T47D (cell line): ENCODE measurements around the gene PPHLN1.

Source experiments
- DNase-seq, 2 experiments: peaks; one replicate each; pipeline versions ENCODE4 v3.0.0 to v3.0.0-alpha.2; 2011 to 2012; ENCODE audit warnings: low read depth in 1 of 2, low spot score in 1 of 2
- JUND ChIP-seq: IDR thresholded peaks from 2 replicates; pipeline ENCODE4 v1.6.1; 2012; ENCODE audit warnings: low read depth
- in situ Hi-C: cut with HindIII; loops from 2 replicates; pipeline ENCODE4 v1.10.0; 2016; ENCODE audit warnings: low sequenced_read_pairs, low pct_unique_long_range_greater_than_20kb

The PPHLN1 gene

GRCh38 chr12:42473130-42473529 is 147.2 kb downstream of the PPHLN1 start:
- no peak for TF ChIP-seq JUND
- in situ Hi-C loops, result no loop called here
- no peak for DNase-seq

- no peak for DNase-seq
- TF ChIP-seq JUND, result no peak
- in situ Hi-C loops, result no loop called here
Measured at GRCh38 chr12:42473561-42473960, 147.6 kb downstream of the PPHLN1 start.

- in situ Hi-C loops, result no loop called here
- TF ChIP-seq JUND, result no peak
- DNase-seq, result no peak
Measured at GRCh38 chr12:42474391-42474790, 148.4 kb downstream of the PPHLN1 start.

- in situ Hi-C loops, result no loop called here
- no peak for DNase-seq
- TF ChIP-seq JUND, result no peak
Measured at GRCh38 chr12:42475106-42475505, 149.1 kb downstream of the PPHLN1 start.

GRCh38 chr12:42477941-42478340 is 152.0 kb downstream of the PPHLN1 start:
- in situ Hi-C loops, result no loop called here
- no peak for DNase-seq
- TF ChIP-seq JUND, result no peak

GRCh38 chr12:42481368-42481767 is 155.4 kb downstream of the PPHLN1 start:
- no peak for TF ChIP-seq JUND
- DNase-seq, result no peak
- in situ Hi-C loops, result no loop called here

- peak; percentile 39 to 54 for DNase-seq
- in situ Hi-C loops, result no loop called here
- TF ChIP-seq JUND, result no peak
Measured at GRCh38 chr12:42482041-42482747, 156.2 kb downstream of the PPHLN1 start.

- DNase-seq, result peak; percentile 44 to 77
- in situ Hi-C loops, result no loop called here
- no peak for TF ChIP-seq JUND
Measured at GRCh38 chr12:42482748-42483520, 157.0 kb downstream of the PPHLN1 start.

GRCh38 chr12:42483521-42483790 is 157.5 kb downstream of the PPHLN1 start:
- in situ Hi-C loops, result no loop called here
- no peak for DNase-seq

GRCh38 chr12:42484996-42485395 is 159.0 kb downstream of the PPHLN1 start:
- DNase-seq, result no peak
- TF ChIP-seq JUND, result no peak
- in situ Hi-C loops, result no loop called here

More at GRCh38 chr12:42483521-42483790, 157.5 kb downstream of the PPHLN1 start:
- TF ChIP-seq JUND, result no peak

- no peak for DNase-seq
- in situ Hi-C loops, result no loop called here
- no peak for TF ChIP-seq JUND
Measured at GRCh38 chr12:42485823-42486222, 159.9 kb downstream of the PPHLN1 start.

GRCh38 chr12:42486407-42486806 is 160.4 kb downstream of the PPHLN1 start:
- in situ Hi-C loops, result no loop called here
- no peak for DNase-seq
- TF ChIP-seq JUND, result no peak

GRCh38 chr12:42490261-42490842 is 164.4 kb downstream of the PPHLN1 start:
- DNase-seq, result no peak
- no peak for TF ChIP-seq JUND
- in situ Hi-C loops, result no loop called here
